ENCODE results near the gene SERINC3. TPM values are rescaled to one million over a fixed set of nuclear protein-coding genes. Genes with fewer than 3 reads are reported as not detected.

Gene SERINC3
- total and polyA plus RNA-seq, 2 of the 8 experiments (the other 6 are each of a cell fraction or from before 2014, with no cell fraction given): 47.2 to 66.0 TPM

DNA sequence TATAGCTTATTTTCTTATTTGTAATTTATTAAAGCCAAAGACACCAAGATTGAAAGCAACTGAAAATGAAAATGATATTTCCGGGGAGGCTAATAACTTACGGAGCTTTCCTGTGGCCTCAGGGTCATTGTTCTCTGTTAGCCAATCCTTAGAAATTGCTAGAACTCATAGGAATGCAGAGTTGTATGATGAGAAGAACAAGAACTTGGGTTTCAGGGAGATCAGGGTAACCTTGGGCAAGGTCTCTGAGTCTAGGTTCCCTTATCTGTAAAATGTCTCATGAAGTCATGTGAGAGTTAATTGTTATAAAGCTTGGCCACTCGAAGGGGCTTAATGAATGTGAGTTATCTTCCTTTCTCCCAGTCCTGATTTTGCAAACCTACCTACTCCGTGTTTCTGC lies 20.1 kb upstream of the SERINC3 start:
- Histone ChIP-seq H3K79me1 (ENCODE audit: low read depth, low read length) (no peaks in the 10 kb centered on the region), H2BK12ac (ENCODE audit: low read depth, low read length) (no peak overlapping the region), H2BK5ac (ENCODE audit: low read depth, low read length) (no peak overlapping the region), H2AFZ (ENCODE audit: low read length) (no peak overlapping the region), H3K23me2 (ENCODE audit: low read depth, low read length) (no peaks in the 10 kb centered on the region), H2BK120ac (replicated peaks; ENCODE audit: low read depth, low read length) (no peak overlapping the region), H3K14ac (ENCODE audit: insufficient read length) (no peak overlapping the region), H3K4me1 (replicated peaks in 1 of 4; ENCODE audit: control insufficient read depth in 3 of 4, insufficient read depth in 4 of 4, low read length in 3 of 4) (no peaks in the 10 kb centered on the region), H2AK5ac (ENCODE audit: low read depth, low read length) (no peak overlapping the region), H2BK15ac (ENCODE audit: low read length) (no peak overlapping the region), H3K4me2 (ENCODE audit: insufficient read depth in 1 of 2, low read depth in 2 of 2, low read length in 2 of 2) (no peak overlapping the region), H3K27me3 (replicated peaks in 1 of 4; ENCODE audit: control insufficient read depth in 3 of 4, extremely low read depth in 1 of 4, insufficient read depth in 3 of 4, low read length in 3 of 4) (no peaks in the 10 kb centered on the region), H2BK20ac (ENCODE audit: low read length) (no peak overlapping the region), H4K5ac (ENCODE audit: insufficient read length, low read depth, low read length) (no peak overlapping the region), H3K9me3 (ENCODE audit: insufficient read depth in 2 of 2, low read depth in 1 of 2, low read length in 1 of 2) (no peaks in the 10 kb centered on the region), H3K56ac (replicated peaks; ENCODE audit: insufficient read length, low read depth, low read length) (no peak overlapping the region), H4K91ac (replicated peaks; ENCODE audit: insufficient read length, low read length) (no peak overlapping the region), H4K20me1 (replicated peaks in 1 of 2; ENCODE audit: control insufficient read depth in 1 of 2, insufficient read depth in 2 of 2, low read length in 2 of 2) (peaks cover 0 to 1% of the 10 kb centered on the region in 2 experiments), H3K4me3 (ENCODE audit: extremely low read depth in 1 of 4, insufficient read depth in 2 of 4, low read depth in 3 of 4, low read length in 4 of 4) (no peak overlapping the region), H3K23ac (ENCODE audit: insufficient read length) (no peak overlapping the region), H3K18ac (ENCODE audit: extremely low read depth, low read length) (no peak overlapping the region), H3K4ac (replicated peaks; ENCODE audit: insufficient read length, low read depth, low read length) (no peak overlapping the region), H3K36me3 (ENCODE audit: control insufficient read depth in 2 of 4, insufficient read depth in 4 of 4, low read length in 3 of 4) (no peaks in the 10 kb centered on the region), H4K8ac (ENCODE audit: extremely low read depth, insufficient read depth, low read length) (no peak overlapping the region), H3K79me2 (ENCODE audit: control insufficient read depth in 1 of 2, insufficient read depth in 2 of 2, low read length in 2 of 2) (0 out of 4 replicates have a peak, but pooled peaks cover 0 to 3% of the 10 kb centered on the region in 2 experiments), H3K27ac (ENCODE audit: low read depth, low read length) (no peak overlapping the region), H3K9ac (replicated peaks in 1 of 4; ENCODE audit: extremely low read depth in 1 of 4, low read depth in 3 of 4, low read length in 3 of 4) (no peak overlapping the region)
- WGBS, 2 experiments (ENCODE audit: extremely low coverage in 1 of 2, insufficient coverage in 1 of 2, insufficient read length in 1 of 2, insufficient replicate concordance in 2 of 2, low coverage in 1 of 2, low lambda C conversion rate in 2 of 2, missing lambda C conversion rate in 1 of 2): 85% methylated on average over 4 of the region's 4 CpGs; no CpG with 5 or more reads in 1 of the 2 experiments
- ChIA-PET POLR2A (ENCODE audit: partially characterized antibody) (interaction anchor here (1.2 kb wide), 1 partner anchor 12 kb away, joined by 3 read pairs; no protein-coding TSS in a partner anchor), CTCF (ENCODE audit: partially characterized antibody) (interaction anchor here (1.1 kb wide), 2 partner anchors 61 to 69 kb away, joined by 3 to 4 read pairs; no protein-coding TSS in a partner anchor)
- no peak for DNase-seq (ENCODE audit: low read depth in 1 of 2, low spot score in 2 of 2)
- FAIRE-seq: no peak
- TF ChIP-seq POLR2AphosphoS5 (IDR thresholded peaks at IDR 0.05; ENCODE audit: low read depth, low read length) (no peak), SIX5 (IDR thresholded peaks at IDR 0.05; ENCODE audit: low read depth, low read length) (no peak), RAD21 (IDR thresholded peaks at IDR 0.05 in 1 of 2, conservative IDR thresholded peaks at IDR 0.05 in 1 of 2; ENCODE audit: low read depth in 2 of 2, low read length in 2 of 2) (no peak), SRF (IDR thresholded peaks at IDR 0.05; ENCODE audit: low read depth, low read length) (no peak), SIRT6 (IDR thresholded peaks at IDR 0.05; ENCODE audit: low read length) (no peak), CBX8 (IDR thresholded peaks at IDR 0.05; ENCODE audit: borderline replicate concordance, low read depth, low read length) (no peak), TAF1 (IDR thresholded peaks at IDR 0.05; ENCODE audit: low read depth, low read length) (no peak), PHF8 (conservative IDR thresholded peaks at IDR 0.05; ENCODE audit: low read depth, low read length) (no peak), BCL11A (IDR thresholded peaks at IDR 0.05; ENCODE audit: low read depth in 2 of 2, low read length in 2 of 2) (no peak), FOSL1 (IDR thresholded peaks at IDR 0.05; ENCODE audit: insufficient read depth, low read depth, low read length) (no peak), HDAC6 (IDR thresholded peaks at IDR 0.05; ENCODE audit: low read depth, low read length) (no peak), NANOG (IDR thresholded peaks at IDR 0.05; ENCODE audit: insufficient read depth, low read depth, low read length, poor library complexity, severe bottlenecking) (no peak)
- TF ChIP-seq, protein P1, sequence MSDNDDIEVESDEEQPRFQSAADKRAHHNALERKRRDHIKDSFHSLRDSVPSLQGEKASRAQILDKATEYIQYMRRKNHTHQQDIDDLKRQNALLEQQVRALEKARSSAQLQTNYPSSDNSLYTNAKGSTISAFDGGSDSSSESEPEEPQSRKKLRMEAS (IDR thresholded peaks at IDR 0.05): no peak
- TF ChIP-seq, protein P2, sequence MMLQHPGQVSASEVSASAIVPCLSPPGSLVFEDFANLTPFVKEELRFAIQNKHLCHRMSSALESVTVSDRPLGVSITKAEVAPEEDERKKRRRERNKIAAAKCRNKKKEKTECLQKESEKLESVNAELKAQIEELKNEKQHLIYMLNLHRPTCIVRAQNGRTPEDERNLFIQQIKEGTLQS (IDR thresholded peaks at IDR 0.05; ENCODE audit: insufficient read depth, low read depth, low read length): no peak
